GM18508 (cell line): Measurements from ENCODE around the gene EEA1.
"Not testable (repeated sequence)": the region's sequence is repeated elsewhere in the genome, so short reads cannot be mapped to it uniquely, and the experiment has no call there.

Source experiments
- ATAC-seq: cut with Tn5 transposase; IDR thresholded peaks from one replicate; pipeline ENCODE4 v1.9.1; 2021; ENCODE audit warnings: moderate number of reproducible peaks; ENCODE audit not compliant: insufficient read depth, unreplicated experiment

Gene EEA1

DNA sequence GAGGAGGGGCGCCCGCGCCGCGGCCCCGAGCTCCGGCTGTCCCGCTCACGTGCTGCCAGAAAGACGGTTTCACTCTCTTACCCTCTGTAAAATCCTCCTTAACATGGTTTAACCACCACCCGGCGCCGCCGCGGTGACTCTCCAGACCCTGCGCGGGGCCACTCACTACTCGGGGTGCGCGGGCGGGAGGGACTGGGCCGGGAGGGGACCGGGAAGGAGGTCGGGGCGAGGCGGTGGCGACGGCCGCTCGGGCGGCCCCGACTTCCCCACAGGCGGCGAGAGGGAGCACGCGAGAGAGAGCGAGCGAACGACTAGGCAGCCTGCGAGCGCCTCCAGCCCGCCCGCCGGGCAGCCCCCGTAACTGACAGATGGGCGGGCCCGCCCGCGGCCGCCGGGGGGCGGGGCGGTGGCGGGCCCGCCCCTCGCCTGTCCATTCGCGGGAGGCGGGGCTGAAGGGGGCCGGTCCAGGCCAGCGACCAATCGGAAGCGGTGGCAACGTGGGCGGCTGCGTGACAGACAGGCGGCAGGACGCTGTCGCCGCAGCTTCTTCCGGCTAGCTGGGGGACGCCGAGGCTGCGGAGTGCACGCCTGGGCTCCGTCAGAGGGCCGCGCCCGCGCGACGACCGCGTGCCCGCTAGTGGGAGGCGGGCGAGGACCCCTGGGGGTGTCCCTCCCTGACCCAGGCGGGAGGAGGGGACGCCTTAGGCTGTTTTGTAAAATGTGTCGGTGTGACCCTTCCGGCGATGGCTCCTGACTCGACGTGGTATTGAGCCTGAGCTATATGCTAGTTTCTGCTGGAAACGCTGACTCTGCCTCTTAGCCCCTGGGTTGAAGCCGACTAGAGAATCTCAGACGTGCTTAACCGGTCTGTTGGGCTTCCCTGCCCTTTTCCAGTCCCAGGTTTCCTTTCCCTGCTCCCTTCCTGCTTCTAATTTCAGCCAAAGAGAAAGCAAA, at the start of gene EEA1:
Gene EEA1 (minus strand): TSS at position 334 of the 954 bp plus-strand sequence. CDS start 229 bp downstream, at position 105.
- ATAC-seq = peak; percentile 73

DNA sequence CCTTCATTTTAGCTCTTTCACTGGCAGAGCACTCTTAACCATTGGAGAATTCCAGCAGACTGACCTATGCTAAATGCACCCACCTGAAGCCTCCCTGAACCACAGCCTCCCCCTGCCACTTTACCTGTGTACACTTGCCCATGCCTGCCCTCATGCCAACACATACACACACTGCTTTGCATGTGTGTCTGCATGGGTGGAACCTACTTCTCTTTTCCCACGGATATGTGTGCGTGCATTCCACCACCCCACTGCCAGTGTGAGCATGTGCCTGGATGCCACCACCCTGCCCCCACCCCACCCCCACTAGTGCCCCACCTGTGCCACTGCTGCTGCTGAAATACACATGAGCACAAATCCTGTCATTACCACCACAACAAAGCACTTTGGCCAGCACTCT, 49.5 kb upstream of the EEA1 start:
- ATAC-seq = no peak

DNA sequence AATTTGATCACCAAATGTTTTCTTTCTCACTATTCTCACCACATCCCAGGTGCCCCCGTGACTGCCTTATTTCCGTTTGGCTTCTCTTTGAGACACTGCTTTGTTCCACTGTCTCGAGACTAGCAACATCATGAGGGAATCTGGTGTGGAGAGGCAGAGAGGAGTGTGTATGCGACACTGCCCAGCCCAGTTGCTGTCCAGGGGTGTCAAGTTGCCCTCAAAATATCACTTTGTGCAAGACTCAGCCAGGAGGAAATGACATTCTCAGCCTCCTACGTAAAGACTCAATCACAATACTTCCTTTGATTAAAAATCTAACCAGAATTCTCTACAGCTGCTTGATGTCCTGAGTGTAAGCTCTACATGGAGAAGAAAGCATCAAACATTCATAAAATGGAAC, 48.2 kb upstream of the EEA1 start:
- no peak for ATAC-seq

DNA sequence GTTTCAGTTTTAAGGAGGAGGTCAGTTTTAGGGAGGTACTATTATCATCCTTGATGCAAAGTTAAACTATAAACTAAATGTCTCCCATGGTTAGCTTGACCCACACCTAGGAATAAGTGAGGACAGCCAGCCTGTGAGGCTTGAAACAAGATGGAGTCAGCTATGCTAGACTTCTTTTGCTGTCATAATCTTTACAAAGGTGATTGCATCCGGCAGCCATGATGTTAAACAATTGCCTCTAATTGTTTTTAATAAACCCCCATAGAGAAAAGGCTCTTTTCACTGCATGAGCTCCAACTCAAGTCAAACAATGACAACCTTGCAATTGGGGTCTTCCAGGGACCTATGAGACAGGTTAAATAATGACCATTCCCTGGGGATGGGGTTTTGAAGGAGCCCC, 45.7 kb upstream of the EEA1 start:
- no peak for ATAC-seq

DNA sequence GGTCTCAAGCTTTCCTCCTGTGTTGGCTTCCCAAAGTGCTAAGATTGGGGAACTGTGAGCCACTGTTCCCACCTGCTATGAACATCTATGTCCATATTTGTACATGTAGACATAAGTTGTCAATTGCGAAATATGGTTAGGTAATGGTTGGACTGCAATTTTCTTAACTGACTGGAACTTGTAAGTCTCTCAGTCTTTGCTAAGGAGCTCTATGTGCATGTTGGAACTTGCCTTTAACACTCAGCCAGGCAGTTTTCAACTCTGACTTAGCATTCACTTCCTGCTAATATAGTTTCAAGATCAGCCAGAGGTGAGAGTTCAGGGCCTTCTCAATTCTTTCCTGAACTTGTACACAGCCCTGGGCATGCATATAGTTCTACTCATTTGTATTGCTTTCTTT, 44.5 kb upstream of the EEA1 start:
- ATAC-seq = no peak

DNA sequence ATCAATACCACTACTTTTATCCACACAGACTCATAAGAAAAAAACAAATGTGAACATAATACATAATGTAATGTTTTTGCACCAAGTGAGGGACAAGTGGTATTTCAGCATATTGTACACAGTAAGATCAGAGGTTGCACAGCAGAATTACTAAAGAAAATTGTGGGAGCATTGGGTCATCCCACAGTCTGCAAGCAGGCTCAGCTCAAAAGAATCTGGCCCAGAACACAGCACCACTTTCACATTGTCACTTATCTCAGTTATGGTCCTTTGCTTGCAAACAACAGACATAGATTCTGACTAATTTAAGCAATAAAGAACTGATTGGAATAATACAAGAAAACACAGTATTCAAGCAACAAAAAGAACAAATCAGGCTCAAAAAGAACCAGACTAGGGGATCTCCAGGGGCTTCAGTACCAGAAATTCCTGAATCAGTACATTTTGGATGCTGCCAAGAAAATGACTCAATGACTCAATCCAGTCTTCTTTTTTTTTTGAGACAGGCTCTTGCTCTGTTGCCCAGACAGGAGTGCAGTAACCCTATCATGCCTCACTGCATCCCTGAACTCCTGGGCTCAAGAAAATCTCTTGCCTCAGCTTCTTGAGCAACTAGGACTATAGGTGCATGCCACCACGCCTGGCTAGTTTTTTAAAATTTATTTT, 42.9 kb upstream of the EEA1 start:
- ATAC-seq = no peak

DNA sequence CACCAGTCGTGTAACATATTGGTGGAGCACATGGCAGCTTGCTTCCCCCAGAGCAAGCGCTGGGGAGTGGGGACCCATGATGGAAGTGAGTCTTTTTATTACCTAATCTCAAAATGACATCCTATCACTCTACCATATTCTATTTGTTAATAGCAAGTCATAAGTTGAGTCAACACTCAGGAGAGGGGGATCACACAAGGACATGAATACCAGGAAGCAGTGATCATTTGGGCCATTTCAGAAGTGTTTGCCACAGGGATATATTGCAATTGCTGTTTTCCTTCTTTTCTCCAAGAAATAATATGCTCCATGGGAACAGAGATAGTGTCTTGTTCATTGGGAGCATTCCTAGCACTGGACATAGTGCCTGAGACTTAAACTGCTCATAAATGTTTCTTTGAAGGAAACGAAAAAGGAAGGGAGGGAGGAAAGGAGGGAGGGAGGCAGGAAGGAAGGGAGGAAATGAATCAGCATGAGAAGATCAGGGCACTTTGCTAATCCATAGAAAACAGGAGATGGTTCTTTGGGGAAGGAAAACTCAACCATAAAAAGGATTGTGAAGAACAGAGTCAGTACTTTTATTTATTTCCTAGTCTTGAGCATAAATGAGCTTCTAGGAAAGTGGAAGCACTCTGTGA, 39.2 kb upstream of the EEA1 start:
- ATAC-seq = no peak

DNA sequence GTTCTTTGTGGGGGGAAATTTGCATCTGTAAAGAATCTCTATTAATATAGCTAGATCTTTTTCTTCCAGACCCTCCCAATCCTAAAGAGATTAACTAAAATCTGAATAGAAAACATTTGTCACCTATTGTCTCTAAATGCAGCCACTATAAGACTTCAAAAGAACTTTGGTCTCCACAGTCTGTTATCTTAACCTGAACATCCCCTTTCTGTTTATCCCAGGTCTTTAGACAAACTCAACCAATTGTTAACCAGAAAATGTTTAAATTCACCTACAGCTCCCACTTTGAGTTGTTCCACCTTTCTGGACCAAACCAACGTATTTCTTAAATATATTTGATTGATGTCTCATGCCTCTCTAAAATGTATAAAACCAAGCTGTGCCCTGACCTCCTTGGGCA, 35.3 kb upstream of the EEA1 start:
- not testable (repeated sequence) for ATAC-seq

DNA sequence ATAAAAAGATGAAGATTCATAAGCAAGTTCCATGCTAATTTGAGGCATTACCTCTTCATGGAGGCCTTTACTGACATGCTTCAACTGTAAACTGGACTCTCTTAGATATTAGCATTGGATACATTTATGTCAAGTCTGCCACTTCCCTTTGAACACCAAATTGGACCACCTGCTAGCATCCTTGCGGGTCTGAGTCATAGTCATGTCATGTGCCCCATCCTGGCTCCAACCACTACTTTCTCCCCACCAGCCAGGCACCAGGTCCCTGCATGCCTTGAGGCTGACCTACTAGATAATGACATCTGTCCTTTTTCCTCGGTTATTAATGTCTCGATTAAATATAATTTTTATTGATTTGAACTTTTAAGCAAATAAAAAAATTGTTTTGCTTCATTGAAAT, 32.9 kb upstream of the EEA1 start:
- ATAC-seq = no peak

DNA sequence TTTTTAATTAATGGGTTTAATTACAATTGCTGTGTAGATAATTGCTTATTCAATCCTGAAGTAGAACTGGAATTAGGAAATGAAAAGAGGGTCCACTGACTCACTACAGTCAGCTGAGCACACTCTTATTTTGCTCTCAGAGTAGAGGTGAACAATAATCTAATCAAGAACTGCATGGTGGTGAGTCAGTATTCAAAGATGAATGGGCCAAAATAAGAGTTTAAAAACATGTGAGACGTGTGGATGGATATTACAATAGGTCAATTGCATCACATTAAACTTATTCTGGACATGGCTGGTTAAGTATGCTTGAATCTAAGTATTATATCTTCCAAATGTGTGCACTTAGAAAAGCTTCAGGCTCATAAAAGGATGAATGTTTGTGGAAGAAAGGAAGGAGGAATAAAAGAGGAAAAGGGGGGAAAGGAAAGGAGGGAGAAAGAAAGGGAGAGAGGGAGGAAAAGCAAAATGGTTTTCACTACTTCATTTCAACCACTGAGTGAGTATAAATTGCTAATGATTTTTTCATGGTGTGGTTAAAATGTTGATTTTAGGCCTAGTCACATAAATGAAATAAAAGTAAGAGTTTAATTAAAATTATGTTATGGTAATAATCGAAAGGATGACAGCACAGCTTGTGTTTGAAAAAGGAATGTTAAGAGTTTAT, 27.0 kb upstream of the EEA1 start:
- ATAC-seq = no peak

DNA sequence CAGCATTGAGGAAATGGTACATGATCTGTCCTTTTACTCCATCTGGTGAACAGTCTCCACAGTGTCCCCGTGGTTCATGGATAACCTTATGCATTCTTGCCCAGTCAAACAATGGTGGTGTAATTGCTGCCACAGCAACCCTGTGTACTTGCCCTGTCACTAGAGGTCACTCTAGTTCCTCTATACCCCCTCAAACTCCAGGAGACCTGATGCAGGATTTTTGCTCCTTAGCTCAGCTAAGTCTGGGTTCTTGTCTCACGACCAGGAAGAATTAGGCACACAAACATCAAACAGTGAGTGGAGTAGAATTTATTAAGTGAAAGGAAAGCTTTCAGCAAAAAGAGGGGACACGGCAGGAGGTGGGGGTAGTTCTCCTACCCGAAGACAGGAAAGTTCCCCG, 24.7 kb upstream of the EEA1 start:
- no peak for ATAC-seq

DNA sequence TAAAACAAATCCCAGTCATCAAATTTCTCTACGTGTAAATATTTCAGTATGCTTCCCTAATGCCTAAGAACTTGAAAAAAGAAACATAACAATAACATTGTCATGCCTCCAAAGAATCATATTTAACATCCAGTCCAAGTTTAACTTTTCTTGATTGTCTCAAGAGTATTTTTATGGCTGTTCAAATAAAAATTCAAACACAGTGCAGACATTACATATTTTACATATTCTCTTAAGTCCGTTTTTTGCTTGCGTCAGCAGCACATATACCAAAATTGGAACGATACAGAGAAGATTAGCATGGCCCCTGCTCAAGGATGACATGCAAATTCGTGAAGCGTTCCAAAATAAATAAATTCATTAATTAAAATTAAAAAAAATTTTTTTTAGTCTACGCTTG, 23.3 kb upstream of the EEA1 start:
- ATAC-seq = no peak

DNA sequence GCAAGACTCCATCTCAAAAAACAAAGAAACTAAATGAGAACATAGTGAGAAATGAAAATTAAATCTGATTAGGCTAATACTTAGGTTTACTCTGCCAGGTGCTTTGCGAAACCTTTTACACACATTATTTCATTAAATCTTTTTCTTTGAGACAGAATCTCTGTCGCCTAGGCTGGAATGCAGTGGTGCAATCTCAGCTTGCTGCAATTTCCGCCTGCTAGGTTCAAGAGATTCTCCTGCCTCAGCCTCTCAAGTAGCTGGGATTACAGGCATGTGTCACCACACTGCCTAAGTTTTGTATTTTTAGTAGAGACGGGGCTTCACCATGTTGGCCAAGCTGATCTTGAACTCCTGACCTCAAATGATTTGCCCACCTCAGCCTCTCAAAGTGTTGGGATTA, 21.9 kb upstream of the EEA1 start:
- no peak for ATAC-seq

DNA sequence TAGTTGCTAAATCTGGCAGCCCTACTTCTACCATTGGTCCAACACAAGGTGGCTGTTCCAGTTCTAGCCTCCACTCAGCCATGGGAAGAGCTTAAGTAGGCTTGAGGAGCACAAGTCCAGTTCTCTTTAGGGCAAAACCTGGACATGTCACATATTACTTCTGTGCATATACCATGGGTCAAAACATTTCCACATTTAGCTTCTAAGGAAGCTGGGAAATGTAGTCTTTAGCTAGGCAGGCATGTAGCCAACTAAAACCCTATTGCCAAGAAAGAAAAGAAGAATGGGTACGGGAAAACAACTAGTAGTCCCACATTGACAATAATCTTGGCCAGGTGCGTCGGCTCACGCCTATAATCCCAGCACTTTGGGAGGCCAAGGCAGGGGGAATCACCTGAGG, 20.9 kb upstream of the EEA1 start:
- ATAC-seq = no peak

DNA sequence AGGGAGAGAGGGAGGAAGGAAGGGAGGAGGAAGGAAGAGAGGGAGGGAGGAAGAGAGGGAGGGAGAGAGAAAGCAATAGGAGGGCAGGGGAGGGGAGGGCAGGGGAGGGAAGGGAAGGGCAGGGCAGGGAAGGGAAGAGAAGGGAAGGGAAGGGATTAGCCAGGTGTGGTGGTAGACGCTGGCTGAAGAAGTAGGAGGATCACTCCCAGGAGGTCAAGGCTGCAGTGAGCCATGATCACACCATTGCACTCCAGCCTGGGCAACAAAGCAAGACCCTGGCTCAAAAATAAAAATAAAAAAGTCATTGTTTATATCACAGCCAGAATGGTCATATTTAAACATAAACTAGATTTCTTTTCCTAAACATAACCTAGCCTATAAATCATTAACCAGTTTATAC, 20.4 kb upstream of the EEA1 start:
- no peak for ATAC-seq

DNA sequence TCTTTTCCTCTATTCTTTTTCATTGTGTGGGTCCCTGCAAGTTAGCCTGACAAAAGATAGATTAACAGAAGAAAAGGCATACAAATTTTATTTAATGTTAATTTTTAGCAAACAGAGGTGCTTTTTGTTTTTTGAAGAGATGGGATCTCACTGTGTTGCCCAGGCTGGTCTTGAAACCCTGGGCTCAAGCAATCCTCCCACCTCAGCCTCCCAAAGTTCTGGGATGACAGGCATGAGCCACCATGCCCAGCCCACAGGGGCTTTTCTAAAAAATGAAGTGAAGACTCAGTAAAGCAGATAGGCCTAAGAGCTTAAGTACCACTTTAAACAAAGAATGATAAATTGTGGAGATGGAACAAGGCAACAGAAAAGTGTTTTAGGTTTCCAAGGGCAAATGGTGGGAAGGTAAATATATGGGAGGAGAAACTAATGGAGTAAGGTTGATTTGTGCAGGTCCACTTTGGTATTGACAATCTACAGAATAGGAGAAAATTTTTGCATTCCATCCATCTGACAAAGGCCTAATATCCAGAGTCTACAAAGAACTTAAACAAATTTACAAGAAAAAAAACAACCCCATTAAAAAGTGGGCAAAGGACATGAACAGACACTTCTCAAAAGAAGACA, 18.6 kb upstream of the EEA1 start:
- ATAC-seq = no peak

DNA sequence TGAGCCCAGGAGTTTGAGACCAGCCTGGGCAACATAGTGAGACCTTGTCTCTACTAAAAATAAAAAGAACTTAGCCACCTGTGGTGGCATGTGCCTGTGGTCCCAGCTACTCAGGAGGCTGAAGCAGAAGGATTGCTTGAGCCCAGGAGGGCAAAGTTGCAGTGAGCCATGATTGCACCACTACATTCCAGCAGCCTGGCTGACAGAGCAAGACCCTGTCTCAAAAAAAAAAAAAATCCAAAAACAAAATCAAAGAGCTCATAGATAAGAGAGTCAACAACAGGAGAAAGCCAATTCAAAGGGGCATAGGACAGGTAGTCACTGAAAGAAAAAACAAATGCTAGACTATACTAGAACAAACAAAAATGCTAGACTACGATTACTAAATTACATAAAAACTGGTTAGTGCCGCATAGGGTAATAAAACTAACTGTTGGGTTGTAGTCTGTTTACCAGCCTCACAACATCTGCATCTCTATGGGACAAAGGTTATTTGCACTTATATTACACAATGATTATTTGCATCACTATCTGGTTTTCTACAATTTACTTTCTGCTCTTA, 16.6 kb upstream of the EEA1 start:
- no peak for ATAC-seq

DNA sequence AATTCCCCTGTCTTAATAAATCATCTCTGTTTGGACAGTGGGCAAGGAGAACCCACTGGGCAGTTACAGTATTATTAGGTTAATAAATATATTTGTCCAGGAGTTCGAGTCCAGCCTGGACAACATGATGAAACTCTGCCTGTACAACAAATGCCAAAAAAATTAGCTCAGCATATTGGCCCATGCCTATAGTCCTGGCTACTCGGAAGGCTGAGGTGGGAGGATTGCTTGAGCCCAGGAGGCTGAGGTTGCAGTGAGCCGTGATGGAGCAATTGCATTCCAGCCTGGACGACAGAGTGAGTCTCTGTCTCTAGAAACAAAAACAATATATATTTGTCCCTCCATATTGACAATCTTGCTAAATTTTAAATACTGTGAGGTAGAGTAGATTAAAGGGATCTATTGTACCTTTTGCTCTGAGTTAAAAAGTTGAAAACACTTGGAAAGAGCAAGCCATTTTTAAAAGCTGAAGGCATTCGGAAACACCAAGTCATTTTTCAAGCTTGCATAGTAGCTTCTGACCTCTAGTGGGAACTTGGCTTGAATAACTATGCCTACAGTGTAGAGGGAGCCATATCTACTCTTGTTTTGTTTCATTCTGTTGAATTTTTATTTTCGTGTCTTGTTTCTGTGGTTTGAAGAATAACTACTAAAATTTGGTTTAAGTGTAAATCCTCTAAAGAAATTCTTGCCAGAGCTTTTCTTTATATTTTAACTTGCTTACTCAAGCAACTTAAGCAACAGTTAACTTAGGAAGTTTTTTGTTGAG, 14.6 kb upstream of the EEA1 start:
- ATAC-seq = no peak

DNA sequence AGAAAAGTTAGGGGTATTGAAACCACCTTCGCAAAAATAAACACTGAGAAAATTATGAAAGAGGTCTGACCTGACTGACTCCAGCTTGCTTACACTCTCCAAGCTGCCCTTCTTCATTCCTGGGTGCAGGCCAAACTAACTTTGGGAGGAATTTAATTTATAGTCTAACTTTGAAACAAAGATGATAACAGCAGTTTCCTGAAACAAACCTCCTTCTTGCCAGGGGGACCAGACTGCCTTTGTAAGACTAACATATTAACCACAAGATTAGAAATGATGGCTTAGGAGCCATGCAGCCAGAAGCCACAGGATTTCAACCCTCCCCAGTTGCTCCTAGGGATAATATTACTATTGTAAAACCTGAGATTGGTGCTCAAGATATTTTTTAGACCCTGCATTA, 13.8 kb upstream of the EEA1 start:
- ATAC-seq = no peak
